SJSA1 (cell line): ENCODE measurements around the gene RFPL2. TPM values are rescaled to one million over a fixed set of nuclear protein-coding genes. Genes with fewer than 3 reads are reported as not detected.
"Not testable (repeated sequence)": the region's sequence is repeated elsewhere in the genome, so short reads cannot be mapped to it uniquely, and the experiment has no call there.

Experiments used
- DNase-seq, 2 experiments: peaks; one replicate each; pipeline ENCODE4 v3.0.0-alpha.2; 2015 to 2020; ENCODE audit warnings: low spot score in 2 of 2, low read depth in 1 of 2
- H3K27ac ChIP-seq: fragments of 250-450 bp; sonication (Bioruptor Pico); 2 replicates; pipeline ENCODE4 v1.5.1; 2020; ENCODE audit warnings: mild to moderate bottlenecking, moderate library complexity
- H3K27me3 ChIP-seq: fragments of 250-450 bp; sonication (Bioruptor Pico); replicated peaks from 2 replicates; pipeline ENCODE4 v1.5.1; 2020; ENCODE audit warnings: mild to moderate bottlenecking, moderate library complexity
- H3K36me3 ChIP-seq: fragments of 250-450 bp; sonication (Bioruptor Pico); 2 replicates; pipeline ENCODE4 v1.5.1; 2020; ENCODE audit warnings: mild to moderate bottlenecking
- H3K4me1 ChIP-seq: fragments of 250-450 bp; sonication (Bioruptor Pico); replicated peaks from 2 replicates; pipeline ENCODE4 v1.6.1; 2021; ENCODE audit warnings: mild to moderate bottlenecking
- H3K4me3 ChIP-seq: fragments of 250-450 bp; sonication (Bioruptor Pico); 2 replicates; pipeline ENCODE4 v1.5.1; 2020; ENCODE audit warnings: mild to moderate bottlenecking
- H3K9me3 ChIP-seq: fragments of 250-450 bp; sonication (Bioruptor Pico); replicated peaks from 2 replicates; pipeline ENCODE4 v1.5.1; 2020; ENCODE audit warnings: mild to moderate bottlenecking
- total RNA-seq: library from RNA; depleted of rRNA; stranded (reverse); fragments of >200 nt; shearing (Covaris generic); gene quantifications from 2 replicates; pipeline ENCODE4 v1.2.3, GENCODE V29; 2014

Gene RFPL2
- total RNA-seq, 1 experiment from 2014 or later: not detected

- no peaks in the 10 kb centered on the region for H3K4me1 ChIP-seq
- H3K27me3 ChIP-seq: peaks cover 23% of the 10 kb centered on the region
- no peak overlapping the region for H3K27ac ChIP-seq
- no peak overlapping the region for H3K4me3 ChIP-seq
- DNase-seq: no peak
- no peaks in the 10 kb centered on the region for H3K9me3 ChIP-seq
- no peaks in the 10 kb centered on the region for H3K36me3 ChIP-seq
Observed at GRCh38 chr22:32200752-32201151, 4.1 kb downstream of the RFPL2 start.

DNA sequence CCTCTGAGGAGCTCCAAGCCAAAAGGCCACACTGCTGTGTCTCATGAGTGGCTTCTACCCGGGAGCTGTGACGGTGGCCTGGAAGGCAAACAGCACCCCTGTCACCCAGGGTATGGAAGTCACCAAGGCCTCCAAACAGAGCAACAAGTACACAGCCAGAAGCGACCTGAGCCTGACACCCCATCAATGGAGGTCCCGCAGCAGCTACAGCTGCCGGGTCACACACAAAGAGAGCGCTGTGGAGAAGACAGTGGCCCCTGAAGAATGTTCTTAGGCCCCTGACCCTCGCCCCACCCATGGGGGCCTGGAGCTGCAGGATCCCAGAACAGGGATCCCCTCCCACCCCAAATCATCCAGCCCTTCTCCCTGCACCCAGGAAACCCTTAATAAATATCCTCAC, 4.9 kb downstream of the RFPL2 start:
- no peaks in the 10 kb centered on the region for H3K9me3 ChIP-seq
- DNase-seq: no peak

DNA sequence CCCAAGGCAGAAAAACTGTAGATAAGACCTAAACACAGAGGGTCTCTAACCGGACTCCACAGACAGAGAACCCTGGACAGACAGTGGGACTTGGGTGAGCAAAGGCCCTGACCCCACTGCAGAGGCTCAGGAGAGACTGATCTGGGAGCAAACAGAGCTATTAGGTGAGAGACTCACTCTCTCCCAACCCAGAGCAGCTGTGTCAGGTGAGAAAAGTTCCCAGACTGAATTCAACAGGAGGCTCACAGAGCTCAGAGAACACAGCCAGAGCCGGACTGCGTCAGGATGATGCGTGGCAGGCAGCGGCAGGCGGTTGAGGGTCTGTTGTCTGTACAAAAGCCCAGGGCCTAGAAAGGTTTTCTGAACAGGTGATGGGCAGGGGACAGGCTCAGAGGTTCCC, 5.5 kb downstream of the RFPL2 start:
- H3K9me3 ChIP-seq: no peaks in the 10 kb centered on the region
- H3K4me3 ChIP-seq: no peak overlapping the region
- H3K4me1 ChIP-seq: no peaks in the 10 kb centered on the region
- no peak overlapping the region for H3K27ac ChIP-seq
- peaks cover 19% of the 10 kb centered on the region for H3K27me3 ChIP-seq
- no peaks in the 10 kb centered on the region for H3K36me3 ChIP-seq
- DNase-seq: no peak

More for the DNA sequence above, 4.9 kb downstream of the RFPL2 start:
- H3K4me1 ChIP-seq: no peaks in the 10 kb centered on the region
- H3K4me3 ChIP-seq: no peak overlapping the region
- H3K36me3 ChIP-seq: no peaks in the 10 kb centered on the region
- peaks cover 23% of the 10 kb centered on the region for H3K27me3 ChIP-seq
- H3K27ac ChIP-seq: no peak overlapping the region

- not testable (repeated sequence) for H3K27ac ChIP-seq, DNase-seq, H3K4me1 ChIP-seq, H3K9me3 ChIP-seq, H3K36me3 ChIP-seq, H3K27me3 ChIP-seq, H3K4me3 ChIP-seq
Observed at GRCh38 chr22:32197553-32198226, 7.2 kb downstream of the RFPL2 start.

GRCh38 chr22:32195900-32196299, 9.0 kb downstream of the RFPL2 start:
- not testable (repeated sequence) for H3K27me3 ChIP-seq, H3K4me1 ChIP-seq, H3K9me3 ChIP-seq, DNase-seq, H3K4me3 ChIP-seq, H3K36me3 ChIP-seq, H3K27ac ChIP-seq

DNA sequence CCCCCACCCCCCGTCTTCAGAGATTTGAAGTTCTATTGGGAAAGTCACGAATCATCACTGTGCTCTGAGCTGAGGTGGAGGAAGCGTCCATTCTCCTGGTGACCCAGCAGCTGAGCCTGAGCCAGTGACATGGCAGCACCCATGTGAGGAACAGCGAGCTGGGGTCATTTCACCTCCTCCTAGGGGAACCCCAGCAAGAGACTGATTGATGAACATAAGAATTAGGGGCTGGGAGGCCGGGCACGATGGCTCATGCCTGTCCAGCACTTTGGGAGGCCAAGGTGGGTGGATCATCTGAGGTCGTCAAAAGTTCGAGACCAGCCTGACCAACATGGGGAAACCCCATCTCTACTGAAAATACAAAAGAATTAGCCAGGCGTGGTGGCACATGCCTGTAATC, 11.5 kb downstream of the RFPL2 start:
- DNase-seq, H3K4me1 ChIP-seq, H3K36me3 ChIP-seq, H3K27me3 ChIP-seq, H3K27ac ChIP-seq, H3K9me3 ChIP-seq, H3K4me3 ChIP-seq: not testable (repeated sequence)

GRCh38 chr22:32191021-32191420, 13.9 kb downstream of the RFPL2 start:
- not testable (repeated sequence) for H3K9me3 ChIP-seq, H3K36me3 ChIP-seq, H3K4me1 ChIP-seq, H3K27ac ChIP-seq, H3K4me3 ChIP-seq, H3K27me3 ChIP-seq
- DNase-seq: peak in 1 of 2 experiments; percentile 31

- H3K27me3 ChIP-seq: peaks cover 8% of the 10 kb centered on the region; the same call in 1 of the 2 replicates
- H3K4me3 ChIP-seq: no peak overlapping the region
- H3K36me3 ChIP-seq: no peaks in the 10 kb centered on the region
Observed at GRCh38 chr22:32185821-32186220, 19.1 kb downstream of the RFPL2 start.

GRCh38 chr22:32183625-32184024, 21.2 kb downstream of the RFPL2 start:
- Histone ChIP-seq H3K27ac (no peak overlapping the region), H3K27me3 (peaks cover 2% of the 10 kb centered on the region; the same call in 1 of the 2 replicates), H3K36me3 (no peaks in the 10 kb centered on the region), H3K4me3 (no peak overlapping the region), H3K4me1 (no peaks in the 10 kb centered on the region), H3K9me3 (no peaks in the 10 kb centered on the region)
- DNase-seq: no peak

More at GRCh38 chr22:32185821-32186220, 19.1 kb downstream of the RFPL2 start:
- no peaks in the 10 kb centered on the region for H3K4me1 ChIP-seq
- DNase-seq: no peak
- H3K27ac ChIP-seq: no peak overlapping the region
- no peaks in the 10 kb centered on the region for H3K9me3 ChIP-seq

DNA sequence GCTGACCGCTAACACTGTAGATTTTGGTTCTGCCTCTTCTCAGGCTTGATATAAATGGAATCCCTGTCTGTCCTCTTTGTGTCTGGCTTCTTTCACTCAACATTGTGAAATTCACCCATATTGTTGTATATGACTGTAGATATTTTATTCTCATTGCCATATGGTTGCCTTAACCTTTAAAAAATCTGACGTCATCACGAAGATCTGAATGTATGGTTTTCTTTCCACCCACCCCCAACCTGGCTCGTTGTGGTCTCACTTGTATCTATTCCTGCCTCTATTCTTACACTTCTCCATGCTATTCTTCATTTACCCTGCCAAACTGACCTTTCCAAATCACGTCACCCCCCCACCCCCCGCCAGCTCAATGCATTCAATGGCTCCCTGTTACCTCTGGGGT, 23.8 kb downstream of the RFPL2 start:
- Histone ChIP-seq H3K27ac (no peak overlapping the region), H3K27me3 (peaks cover 5% of the 10 kb centered on the region)
- no peak for DNase-seq

GRCh38 chr22:32177221-32177765, 27.6 kb downstream of the RFPL2 start:
- Histone ChIP-seq H3K9me3 (no peaks in the 10 kb centered on the region), H3K27ac (no peak overlapping the region), H3K4me3 (no peak overlapping the region), H3K4me1 (no peaks in the 10 kb centered on the region), H3K27me3 (peaks cover 16% of the 10 kb centered on the region), H3K36me3 (no peaks in the 10 kb centered on the region)
- no peak for DNase-seq

More for the DNA sequence above, 23.8 kb downstream of the RFPL2 start:
- no peaks in the 10 kb centered on the region for H3K36me3 ChIP-seq
- H3K4me1 ChIP-seq: no peaks in the 10 kb centered on the region
- H3K9me3 ChIP-seq: no peaks in the 10 kb centered on the region
- H3K4me3 ChIP-seq: no peak overlapping the region

GRCh38 chr22:32175683-32176644, 28.9 kb downstream of the RFPL2 start:
- no peaks in the 10 kb centered on the region for H3K4me1 ChIP-seq
- H3K27me3 ChIP-seq: peaks cover 20% of the 10 kb centered on the region
- no peaks in the 10 kb centered on the region for H3K36me3 ChIP-seq
- H3K27ac ChIP-seq: no peak overlapping the region
- H3K4me3 ChIP-seq: no peak overlapping the region
- no peaks in the 10 kb centered on the region for H3K9me3 ChIP-seq
- DNase-seq: no peak

DNA sequence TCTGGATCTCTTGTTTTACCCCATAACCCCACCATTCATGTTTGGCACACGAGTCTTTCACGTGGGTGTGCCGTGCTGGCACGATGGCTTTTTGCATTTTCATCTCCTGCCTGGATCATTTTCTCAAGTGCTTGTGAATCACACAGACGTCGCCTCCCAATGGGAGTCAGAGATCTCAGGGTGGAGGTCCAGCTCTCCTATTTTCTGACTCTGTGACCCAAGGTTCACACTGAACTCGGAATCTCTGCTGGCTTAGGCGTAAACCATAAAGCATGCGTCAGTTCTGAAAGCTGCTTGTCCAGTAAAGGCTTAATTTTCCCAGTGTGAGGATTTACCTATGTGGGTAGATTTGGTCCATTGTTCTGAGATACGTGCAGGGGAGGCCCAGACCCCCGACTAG, 29.8 kb downstream of the RFPL2 start:
- Histone ChIP-seq H3K9me3 (no peaks in the 10 kb centered on the region), H3K27me3 (peaks cover 20% of the 10 kb centered on the region), H3K27ac (no peak overlapping the region), H3K4me3 (no peak overlapping the region), H3K4me1 (no peaks in the 10 kb centered on the region), H3K36me3 (no peaks in the 10 kb centered on the region)
- no peak for DNase-seq

DNA sequence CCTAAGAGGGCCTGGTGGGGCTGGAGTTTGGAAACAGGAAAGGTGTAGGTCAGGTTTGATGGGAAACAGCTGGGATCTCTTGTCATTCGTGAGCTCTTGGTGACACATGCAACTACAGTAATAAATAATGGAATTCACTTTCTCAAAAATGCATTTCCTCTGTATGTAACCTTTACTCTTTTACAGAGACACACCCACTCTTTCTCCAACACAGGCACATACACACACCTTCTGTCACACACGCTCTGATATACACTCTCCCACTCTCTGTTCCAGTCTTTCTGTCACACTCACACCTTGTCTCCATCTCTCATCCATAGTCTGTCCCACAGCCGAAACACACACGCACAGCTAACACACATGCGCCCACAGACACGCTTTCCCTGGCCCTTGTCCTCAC, 39.2 kb downstream of the RFPL2 start:
- Histone ChIP-seq H3K4me3 (no peak overlapping the region), H3K4me1 (no peaks in the 10 kb centered on the region), H3K36me3 (no peaks in the 10 kb centered on the region), H3K9me3 (no peaks in the 10 kb centered on the region), H3K27me3 (peaks cover 4% of the 10 kb centered on the region; the same call in 1 of the 2 replicates), H3K27ac (no peak overlapping the region)
- no peak for DNase-seq
